PFSK-1 (cell line): ENCODE measurements around the gene SCUBE1.

Source experiments
- FOXP2 ChIP-seq: optimal IDR thresholded peaks from 2 replicates; pipeline ENCODE3; 2011; ENCODE audit warnings: borderline replicate concordance, control low read depth, inconsistent platforms; ENCODE audit not compliant: insufficient read depth; ENCODE audit errors: extremely low read length, extremely low read depth
- POLR2AphosphoS5 ChIP-seq: IDR thresholded peaks from 2 replicates; pipeline ENCODE4 v1.6.1; 2012; ENCODE audit warnings: low read depth, mild to moderate bottlenecking, control low read depth, low read length, moderate library complexity
- REST ChIP-seq, 2 experiments: IDR thresholded peaks; 2 replicates each; pipeline versions ENCODE4 v1.6.1 to v1.8.0; 2011 to 2012; ENCODE audit warnings: low read depth in 2 of 2, low read length in 2 of 2, control low read depth in 1 of 2, inconsistent platforms in 1 of 2, mild to moderate bottlenecking in 1 of 2, moderate library complexity in 1 of 2; ENCODE audit not compliant: insufficient read depth in 1 of 2
- SIN3A ChIP-seq: IDR thresholded peaks from 2 replicates; pipeline ENCODE4 v1.6.1; 2012; ENCODE audit warnings: mild to moderate bottlenecking, low read length, moderate library complexity, borderline replicate concordance; ENCODE audit not compliant: insufficient read depth
- TAF1 ChIP-seq: IDR thresholded peaks from 2 replicates; pipeline ENCODE4 v1.6.1; 2012; ENCODE audit warnings: low read length, control low read depth, borderline replicate concordance; ENCODE audit not compliant: insufficient read depth

SCUBE1 gene

GRCh38 chr22:43170131-43170480, 173.1 kb downstream of the SCUBE1 start:
- no peak for TF ChIP-seq FOXP2
- TF ChIP-seq POLR2AphosphoS5: no peak
- no peak for TF ChIP-seq SIN3A
- TF ChIP-seq REST (IDR thresholded peaks at IDR 0.05; ENCODE audit: insufficient read depth in 1 of 2, low read depth in 2 of 2, low read length in 2 of 2): no peak
- no peak for TF ChIP-seq TAF1

- TF ChIP-seq SIN3A (no peak), POLR2AphosphoS5 (no peak), REST (IDR thresholded peaks at IDR 0.05; ENCODE audit: insufficient read depth in 1 of 2, low read depth in 2 of 2, low read length in 2 of 2) (no peak), FOXP2 (no peak), TAF1 (no peak)
Observed at GRCh38 chr22:43169310-43170130, 173.7 kb downstream of the SCUBE1 start.

DNA sequence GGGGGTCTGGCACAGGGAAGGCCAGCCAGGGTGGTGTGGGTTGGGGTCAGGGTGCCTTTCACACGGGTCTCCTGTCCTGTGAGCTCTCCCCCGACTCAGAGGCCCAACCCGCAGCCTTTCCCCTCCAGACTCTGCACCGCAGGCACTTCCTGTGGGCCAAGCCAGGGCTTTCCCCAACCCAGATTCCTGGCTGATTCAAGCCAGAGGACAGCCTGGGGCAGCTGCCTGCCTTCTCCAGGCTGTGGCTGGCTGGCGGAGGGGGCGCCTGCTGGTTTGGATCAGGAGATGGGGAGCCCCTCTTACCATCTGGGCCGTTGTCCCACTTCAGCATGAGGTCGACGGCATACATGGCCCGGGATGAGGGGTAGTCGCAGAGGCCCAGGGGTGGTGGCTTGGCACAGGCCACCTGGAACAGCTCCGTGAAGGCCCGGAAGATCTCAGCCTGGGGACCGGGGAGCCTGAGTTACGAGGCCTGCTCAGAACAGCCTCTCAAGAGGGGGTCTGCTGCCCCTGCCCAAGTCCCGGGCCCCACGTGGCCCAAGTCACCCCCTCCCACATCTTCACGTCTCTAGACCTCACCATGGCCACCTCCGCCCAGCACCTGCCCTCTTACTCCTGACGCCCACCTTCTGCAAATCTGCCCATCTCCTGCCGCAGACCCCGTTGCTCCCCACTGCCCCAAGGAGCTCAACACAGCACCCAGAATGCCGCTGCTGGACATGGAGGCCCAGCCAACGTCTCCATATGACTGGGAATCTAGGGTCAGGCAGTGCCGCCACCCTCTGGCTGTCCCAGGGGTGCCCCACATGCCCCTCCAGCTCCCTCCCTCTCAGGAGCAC, 174.5 kb downstream of the SCUBE1 start:
- TF ChIP-seq SIN3A: no peak
- no peak for TF ChIP-seq FOXP2
- no peak for TF ChIP-seq POLR2AphosphoS5
- no peak for TF ChIP-seq REST (IDR thresholded peaks at IDR 0.05; ENCODE audit: insufficient read depth in 1 of 2, low read depth in 2 of 2, low read length in 2 of 2)
- no peak for TF ChIP-seq TAF1

DNA sequence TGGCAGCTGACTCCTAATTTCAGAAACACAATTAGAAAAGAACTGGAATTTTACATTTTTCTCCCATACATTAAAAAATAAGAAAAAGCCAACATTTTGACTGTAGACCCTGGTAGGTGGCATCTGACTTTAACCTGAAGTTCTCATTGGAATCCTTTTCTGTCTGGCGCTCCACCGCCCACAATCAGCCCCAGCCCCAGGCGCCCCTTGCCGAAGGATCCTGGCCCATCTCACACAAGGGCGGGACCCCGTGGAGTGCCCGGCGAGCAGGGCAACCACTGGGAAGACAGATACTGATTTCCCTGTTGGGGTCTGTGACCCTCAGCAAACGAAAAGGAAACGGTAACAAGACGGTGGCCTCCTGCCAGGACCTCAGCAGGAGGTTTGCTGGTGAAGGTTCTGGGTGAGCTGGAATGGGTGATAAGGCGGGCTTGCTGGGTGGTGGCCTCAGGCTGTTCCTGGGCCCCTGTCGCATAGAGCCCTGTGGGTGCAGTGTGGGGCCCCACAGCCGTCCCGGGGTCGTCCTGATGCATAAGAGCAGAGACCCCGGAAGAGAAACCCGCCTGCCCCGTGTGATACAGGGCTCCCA, 176.1 kb downstream of the SCUBE1 start:
- TF ChIP-seq FOXP2: no peak
- TF ChIP-seq TAF1: no peak
- TF ChIP-seq POLR2AphosphoS5: no peak
- no peak for TF ChIP-seq REST (IDR thresholded peaks at IDR 0.05; ENCODE audit: insufficient read depth in 1 of 2, low read depth in 2 of 2, low read length in 2 of 2)
- TF ChIP-seq SIN3A: no peak
